Measurements from ENCODE around the gene ANKRD52. TPM values are rescaled to one million over a fixed set of nuclear protein-coding genes. Genes with fewer than 3 reads are reported as not detected.

Gene ANKRD52
- total and polyA plus RNA-seq, 9 of the 15 experiments (the other 6 are each of a cell fraction or from before 2014, with no cell fraction given): 0.52 to 46.8 (median 7.9) TPM

DNA sequence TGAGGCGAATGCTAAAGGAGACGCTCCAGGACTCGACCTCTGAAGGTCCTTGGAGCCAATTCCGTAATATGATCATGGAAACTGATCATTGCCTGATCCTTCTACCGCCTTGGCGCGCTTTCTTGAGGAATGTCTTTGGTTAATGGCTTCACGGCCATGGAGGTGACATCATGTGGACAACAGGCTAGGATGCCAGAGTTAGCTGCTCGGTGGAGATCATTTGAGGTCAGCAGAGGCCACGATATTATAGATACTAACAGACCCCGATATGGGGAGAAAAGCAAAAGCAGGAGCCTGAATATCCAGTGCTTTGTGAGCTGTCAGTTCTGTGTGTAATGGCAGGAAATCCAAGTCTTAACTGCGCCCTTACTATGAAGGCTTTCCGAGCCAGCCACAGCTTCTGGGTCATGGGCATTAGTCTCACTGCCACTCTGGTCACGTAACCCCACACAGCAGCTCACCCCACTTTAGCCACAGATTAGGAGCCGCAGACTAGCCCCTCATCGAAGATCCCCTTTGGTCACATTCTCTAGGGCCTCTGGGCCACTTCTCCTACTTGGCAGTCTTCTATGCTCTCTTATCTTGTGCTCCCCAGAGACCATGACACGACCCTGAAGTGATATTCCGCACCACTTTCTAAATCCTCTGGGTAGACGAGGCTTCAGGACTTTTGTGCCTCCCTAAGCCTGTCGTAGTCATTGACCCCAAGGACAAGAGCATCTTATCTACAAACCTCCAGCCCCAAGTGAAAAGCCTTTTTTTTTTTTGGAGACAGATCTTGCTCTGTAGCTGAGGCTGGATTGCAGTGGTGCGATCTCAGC lies 42.7 kb upstream of the ANKRD52 start (continued):
- no peak for TF ChIP-seq E4F1 (CRISPR knock-in tag; IDR thresholded peaks at IDR 0.05; ENCODE audit: borderline replicate concordance)
- TF ChIP-seq, protein P1, sequence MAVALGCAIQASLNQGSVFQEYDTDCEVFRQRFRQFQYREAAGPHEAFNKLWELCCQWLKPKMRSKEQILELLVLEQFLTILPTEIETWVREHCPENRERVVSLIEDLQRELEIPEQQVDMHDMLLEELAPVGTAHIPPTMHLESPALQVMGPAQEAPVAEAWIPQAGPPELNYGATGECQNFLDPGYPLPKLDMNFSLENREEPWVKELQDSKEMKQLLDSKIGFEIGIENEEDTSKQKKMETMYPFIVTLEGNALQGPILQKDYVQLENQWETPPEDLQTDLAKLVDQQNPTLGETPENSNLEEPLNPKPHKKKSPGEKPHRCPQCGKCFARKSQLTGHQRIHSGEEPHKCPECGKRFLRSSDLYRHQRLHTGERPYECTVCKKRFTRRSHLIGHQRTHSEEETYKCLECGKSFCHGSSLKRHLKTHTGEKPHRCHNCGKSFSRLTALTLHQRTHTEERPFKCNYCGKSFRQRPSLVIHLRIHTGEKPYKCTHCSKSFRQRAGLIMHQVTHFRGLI (CRISPR knock-in tag; IDR thresholded peaks at IDR 0.05): no peak
- no peak for TF ChIP-seq KLF6 (CRISPR knock-in tag; IDR thresholded peaks at IDR 0.05; ENCODE audit: borderline replicate concordance)
- TF ChIP-seq TCF7L2 (IDR thresholded peaks at IDR 0.05; ENCODE audit: low read depth, low read length): no peak
- TF ChIP-seq, protein P2, sequence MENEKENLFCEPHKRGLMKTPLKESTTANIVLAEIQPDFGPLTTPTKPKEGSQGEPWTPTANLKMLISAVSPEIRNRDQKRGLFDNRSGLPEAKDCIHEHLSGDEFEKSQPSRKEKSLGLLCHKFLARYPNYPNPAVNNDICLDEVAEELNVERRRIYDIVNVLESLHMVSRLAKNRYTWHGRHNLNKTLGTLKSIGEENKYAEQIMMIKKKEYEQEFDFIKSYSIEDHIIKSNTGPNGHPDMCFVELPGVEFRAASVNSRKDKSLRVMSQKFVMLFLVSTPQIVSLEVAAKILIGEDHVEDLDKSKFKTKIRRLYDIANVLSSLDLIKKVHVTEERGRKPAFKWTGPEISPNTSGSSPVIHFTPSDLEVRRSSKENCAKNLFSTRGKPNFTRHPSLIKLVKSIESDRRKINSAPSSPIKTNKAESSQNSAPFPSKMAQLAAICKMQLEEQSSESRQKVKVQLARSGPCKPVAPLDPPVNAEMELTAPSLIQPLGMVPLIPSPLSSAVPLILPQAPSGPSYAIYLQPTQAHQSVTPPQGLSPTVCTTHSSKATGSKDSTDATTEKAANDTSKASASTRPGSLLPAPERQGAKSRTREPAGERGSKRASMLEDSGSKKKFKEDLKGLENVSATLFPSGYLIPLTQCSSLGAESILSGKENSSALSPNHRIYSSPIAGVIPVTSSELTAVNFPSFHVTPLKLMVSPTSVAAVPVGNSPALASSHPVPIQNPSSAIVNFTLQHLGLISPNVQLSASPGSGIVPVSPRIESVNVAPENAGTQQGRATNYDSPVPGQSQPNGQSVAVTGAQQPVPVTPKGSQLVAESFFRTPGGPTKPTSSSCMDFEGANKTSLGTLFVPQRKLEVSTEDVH (IDR thresholded peaks at IDR 0.05; ENCODE audit: low read depth, partially characterized antibody): no peak
- TF ChIP-seq ETS2 (tag; IDR thresholded peaks at IDR 0.05; ENCODE audit: borderline replicate concordance, poor library complexity, severe bottlenecking): no peak
- 0 out of 2 replicates have a peak, but pooled peaks have one; percentile 39 for TF ChIP-seq MEF2D (tag; conservative IDR thresholded peaks at IDR 0.05; ENCODE audit: low read depth)
- no peak for TF ChIP-seq ZC3H11A (IDR thresholded peaks at IDR 0.05; ENCODE audit: low read depth, low read length)
- peak; percentile 34; the same call in 1 of the 2 replicates for TF ChIP-seq SUPT5H (IDR thresholded peaks at IDR 0.05)
- peak in 1 of 2 experiments; percentile 85 for TF ChIP-seq NCOA2 (IDR thresholded peaks at IDR 0.05; ENCODE audit: partially characterized antibody in 2 of 2)
- TF ChIP-seq ELF2 (CRISPR knock-in tag; IDR thresholded peaks at IDR 0.05): no peak
- TF ChIP-seq CBX1 (IDR thresholded peaks at IDR 0.05; ENCODE audit: low read depth): no peak
- TF ChIP-seq TAF15 (IDR thresholded peaks at IDR 0.05; ENCODE audit: low read depth, low read length): no peak
- TF ChIP-seq, protein P3, sequence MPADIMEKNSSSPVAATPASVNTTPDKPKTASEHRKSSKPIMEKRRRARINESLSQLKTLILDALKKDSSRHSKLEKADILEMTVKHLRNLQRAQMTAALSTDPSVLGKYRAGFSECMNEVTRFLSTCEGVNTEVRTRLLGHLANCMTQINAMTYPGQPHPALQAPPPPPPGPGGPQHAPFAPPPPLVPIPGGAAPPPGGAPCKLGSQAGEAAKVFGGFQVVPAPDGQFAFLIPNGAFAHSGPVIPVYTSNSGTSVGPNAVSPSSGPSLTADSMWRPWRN (IDR thresholded peaks at IDR 0.05; ENCODE audit: low read depth): no peak
- no peak for TF ChIP-seq ESRRB (CRISPR knock-in tag; IDR thresholded peaks at IDR 0.05; ENCODE audit: borderline replicate concordance)
- TF ChIP-seq ZNF134 (CRISPR knock-in tag; conservative IDR thresholded peaks at IDR 0.05): no peak

Measured in K562 (cell line).